ENCODE results near the gene AUTS2.

The AUTS2 gene

GRCh38 chr7:70553364-70553763, 955.1 kb downstream of the AUTS2 start:
- DNase-seq (ENCODE audit: low spot score) = no peak

- no peak for DNase-seq (ENCODE audit: low spot score)
Measured at GRCh38 chr7:70554646-70555045, 956.4 kb downstream of the AUTS2 start.

GRCh38 chr7:70556761-70557160, 958.5 kb downstream of the AUTS2 start:
- no peak for DNase-seq (ENCODE audit: low spot score)

- DNase-seq (ENCODE audit: low spot score) = no peak
Measured at GRCh38 chr7:70557338-70557737, 959.1 kb downstream of the AUTS2 start.

GRCh38 chr7:70559815-70560214, 961.5 kb downstream of the AUTS2 start:
- no peak for DNase-seq (ENCODE audit: low spot score)

- no peak for DNase-seq (ENCODE audit: low spot score)
Measured at GRCh38 chr7:70563960-70564359, 965.7 kb downstream of the AUTS2 start.

GRCh38 chr7:70565721-70566370, 967.6 kb downstream of the AUTS2 start:
- no peak for DNase-seq (ENCODE audit: low spot score)

GRCh38 chr7:70566671-70567070, 968.4 kb downstream of the AUTS2 start:
- no peak for DNase-seq (ENCODE audit: low spot score)

GRCh38 chr7:70568674-70569334, 970.5 kb downstream of the AUTS2 start:
- no peak for DNase-seq (ENCODE audit: low spot score)

GRCh38 chr7:70569335-70569819, 971.1 kb downstream of the AUTS2 start:
- DNase-seq (ENCODE audit: low spot score) = no peak

- no peak for DNase-seq (ENCODE audit: low spot score)
Measured at GRCh38 chr7:70570029-70570428, 971.8 kb downstream of the AUTS2 start.

- no peak for DNase-seq (ENCODE audit: low spot score)
Measured at GRCh38 chr7:70570961-70571360, 972.7 kb downstream of the AUTS2 start.

GRCh38 chr7:70571403-70571934, 973.2 kb downstream of the AUTS2 start:
- DNase-seq (ENCODE audit: low spot score) = no peak

- DNase-seq (ENCODE audit: low spot score) = no peak
Measured at GRCh38 chr7:70571961-70572360, 973.7 kb downstream of the AUTS2 start.

- DNase-seq (ENCODE audit: low spot score) = no peak
Measured at GRCh38 chr7:70572571-70572970, 974.3 kb downstream of the AUTS2 start.

GRCh38 chr7:70573071-70573661, 974.9 kb downstream of the AUTS2 start:
- DNase-seq (ENCODE audit: low spot score) = no peak

- DNase-seq (ENCODE audit: low spot score) = no peak
Measured at GRCh38 chr7:70573696-70574095, 975.4 kb downstream of the AUTS2 start.

GRCh38 chr7:70574314-70574834, 976.1 kb downstream of the AUTS2 start:
- DNase-seq (ENCODE audit: low spot score) = no peak

- no peak for DNase-seq (ENCODE audit: low spot score)
Measured at GRCh38 chr7:70574970-70575799, 976.9 kb downstream of the AUTS2 start.

- DNase-seq (ENCODE audit: low spot score) = no peak
Measured at GRCh38 chr7:70577078-70577477, 978.8 kb downstream of the AUTS2 start.

- no peak for DNase-seq (ENCODE audit: low spot score)
Measured at GRCh38 chr7:70578131-70578530, 979.9 kb downstream of the AUTS2 start.
